ENCODE data around the gene C15orf62. TPM values are rescaled to one million over a fixed set of nuclear protein-coding genes. Genes with fewer than 3 reads are reported as not detected.

The C15orf62 gene
- polyA plus RNA-seq, 4 donors = 0.88 to 5.1 (median 0.89) TPM; not detected in 1

- Histone ChIP-seq H3K9me3 (ENCODE audit: control insufficient read depth in 2 of 2, insufficient read depth in 1 of 2, low read depth in 1 of 2, low read length in 1 of 2) (no peaks in the 10 kb centered on the region), H3K27ac (ENCODE audit: low read depth in 1 of 3, low read length in 2 of 3) (peak overlapping the region; percentile 84 to 99 (median 93)), H3K27me3 (ENCODE audit: control insufficient read depth in 3 of 3, insufficient read depth in 3 of 3, low read length in 3 of 3) (no peaks in the 10 kb centered on the region), H3K4me1 (ENCODE audit: control insufficient read depth in 3 of 3, insufficient read depth in 2 of 3, low read depth in 1 of 3, low read length in 2 of 3) (peaks cover 2 to 43% (median 3%) of the 10 kb centered on the region in 3 donors), H3K36me3 (ENCODE audit: control insufficient read depth in 3 of 3, insufficient read depth in 2 of 3, low read depth in 1 of 3, low read length in 3 of 3) (peaks cover 0 to 31% (median 4%) of the 10 kb centered on the region in 3 donors), H3K4me3 (ENCODE audit: low read depth in 1 of 3, low read length in 3 of 3) (peak overlapping the region; percentile 65 to 93 (median 70))
- DNase-seq = peak; percentile 84 to 93
- no peak for FAIRE-seq
- 27 to 30% (median 29%) methylated on average over 55 of the region's 55 CpGs for WGBS, 3 donors
These were observed 6.6 kb upstream of the C15orf62 start for GRCh38 chr15:40762919-40763800.

GRCh38 chr15:40763801-40764628, 5.8 kb upstream of the C15orf62 start, which contains the start of gene GCHFR:
Gene GCHFR, plus strand, starts transcription at chr15:40764068. Its CDS starts 113 bp downstream, at chr15:40764181.
- H3K27me3 ChIP-seq (ENCODE audit: control insufficient read depth in 3 of 3, insufficient read depth in 3 of 3, low read length in 3 of 3) = no peaks in the 10 kb centered on the region
- peak within 1 kb of the TSS; percentile 84 to 99 (median 93) for H3K27ac ChIP-seq (ENCODE audit: low read depth in 1 of 3, low read length in 2 of 3)
- peaks cover 0 to 40% (median 4%) of the 10 kb centered on the region in 3 donors for H3K36me3 ChIP-seq (ENCODE audit: control insufficient read depth in 3 of 3, insufficient read depth in 2 of 3, low read depth in 1 of 3, low read length in 3 of 3)
- no peaks in the 10 kb centered on the region for H3K9me3 ChIP-seq (ENCODE audit: control insufficient read depth in 2 of 2, insufficient read depth in 1 of 2, low read depth in 1 of 2, low read length in 1 of 2)
- peak; percentile 86 to 96 for DNase-seq
- H3K4me1 ChIP-seq (ENCODE audit: control insufficient read depth in 3 of 3, insufficient read depth in 2 of 3, low read depth in 1 of 3, low read length in 2 of 3) = peaks cover 2 to 51% (median 3%) of the 10 kb centered on the region in 3 donors
- WGBS, 3 donors = 0 to 1% (median 0%) methylated on average over 48 to 75 of the region's 75 CpGs
- peak within 1 kb of the TSS; percentile 65 to 93 (median 70) for H3K4me3 ChIP-seq (ENCODE audit: low read depth in 1 of 3, low read length in 3 of 3)
- FAIRE-seq = no peak

- peaks cover 2 to 57% (median 3%) of the 10 kb centered on the region in 3 donors for H3K4me1 ChIP-seq (ENCODE audit: control insufficient read depth in 3 of 3, insufficient read depth in 2 of 3, low read depth in 1 of 3, low read length in 2 of 3)
- DNase-seq (peak in 1 of 2 donors; percentile 63), FAIRE-seq (no peak)
- peak overlapping the region in 2 of 3 donors; percentile 70 to 93 for H3K4me3 ChIP-seq (ENCODE audit: low read depth in 1 of 3, low read length in 3 of 3)
- no peaks in the 10 kb centered on the region for H3K9me3 ChIP-seq (ENCODE audit: control insufficient read depth in 2 of 2, insufficient read depth in 1 of 2, low read depth in 1 of 2, low read length in 1 of 2)
- 10 to 30% (median 20%) methylated on average over 8 of the region's 8 CpGs for WGBS, 3 donors
- peak overlapping the region; percentile 84 to 99 (median 93) for H3K27ac ChIP-seq (ENCODE audit: low read depth in 1 of 3, low read length in 2 of 3)
- H3K27me3 ChIP-seq (ENCODE audit: control insufficient read depth in 3 of 3, insufficient read depth in 3 of 3, low read length in 3 of 3) = no peaks in the 10 kb centered on the region
- H3K36me3 ChIP-seq (ENCODE audit: control insufficient read depth in 3 of 3, insufficient read depth in 2 of 3, low read depth in 1 of 3, low read length in 3 of 3) = peaks cover 0 to 42% (median 4%) of the 10 kb centered on the region in 3 donors
These were observed 5.1 kb upstream of the C15orf62 start for GRCh38 chr15:40764629-40765103.

- Histone ChIP-seq H3K4me3 (ENCODE audit: low read depth in 1 of 3, low read length in 3 of 3) (no peak overlapping the region), H3K27ac (ENCODE audit: low read depth in 1 of 3, low read length in 2 of 3) (peak overlapping the region in 1 of 3 donors; percentile 99), H3K4me1 (ENCODE audit: control insufficient read depth in 3 of 3, insufficient read depth in 2 of 3, low read depth in 1 of 3, low read length in 2 of 3) (peaks cover 2 to 74% (median 3%) of the 10 kb centered on the region in 3 donors), H3K9me3 (ENCODE audit: control insufficient read depth in 2 of 2, insufficient read depth in 1 of 2, low read depth in 1 of 2, low read length in 1 of 2) (no peaks in the 10 kb centered on the region), H3K36me3 (ENCODE audit: control insufficient read depth in 3 of 3, insufficient read depth in 2 of 3, low read depth in 1 of 3, low read length in 3 of 3) (peaks cover 0 to 52% (median 4%) of the 10 kb centered on the region in 3 donors), H3K27me3 (ENCODE audit: control insufficient read depth in 3 of 3, insufficient read depth in 3 of 3, low read length in 3 of 3) (no peaks in the 10 kb centered on the region)
- WGBS, 3 donors = 81 to 90% (median 85%) methylated on average over 7 of the region's 7 CpGs
- FAIRE-seq = no peak
- DNase-seq = no peak
These were observed 3.5 kb upstream of the C15orf62 start for GRCh38 chr15:40766194-40766815.

GRCh38 chr15:40766906-40767837, 2.6 kb upstream of the C15orf62 start:
- DNase-seq = no peak
- Histone ChIP-seq H3K27me3 (ENCODE audit: control insufficient read depth in 3 of 3, insufficient read depth in 3 of 3, low read length in 3 of 3) (no peaks in the 10 kb centered on the region), H3K9me3 (ENCODE audit: control insufficient read depth in 2 of 2, insufficient read depth in 1 of 2, low read depth in 1 of 2, low read length in 1 of 2) (no peaks in the 10 kb centered on the region), H3K27ac (ENCODE audit: low read depth in 1 of 3, low read length in 2 of 3) (peak overlapping the region in 1 of 3 donors; percentile 8), H3K36me3 (ENCODE audit: control insufficient read depth in 3 of 3, insufficient read depth in 2 of 3, low read depth in 1 of 3, low read length in 3 of 3) (peaks cover 0 to 61% (median 4%) of the 10 kb centered on the region in 3 donors), H3K4me1 (ENCODE audit: control insufficient read depth in 3 of 3, insufficient read depth in 2 of 3, low read depth in 1 of 3, low read length in 2 of 3) (peaks cover 2 to 77% (median 3%) of the 10 kb centered on the region in 3 donors), H3K4me3 (ENCODE audit: low read depth in 1 of 3, low read length in 3 of 3) (no peak overlapping the region)
- no peak for FAIRE-seq
- WGBS, 3 donors = 88 to 90% (median 88%) methylated on average over 32 of the region's 32 CpGs

- Histone ChIP-seq H3K4me1 (ENCODE audit: control insufficient read depth in 3 of 3, insufficient read depth in 2 of 3, low read depth in 1 of 3, low read length in 2 of 3) (peaks cover 2 to 69% (median 2%) of the 10 kb centered on the region in 3 donors), H3K9me3 (ENCODE audit: control insufficient read depth in 2 of 2, insufficient read depth in 1 of 2, low read depth in 1 of 2, low read length in 1 of 2) (no peaks in the 10 kb centered on the region), H3K36me3 (ENCODE audit: control insufficient read depth in 3 of 3, insufficient read depth in 2 of 3, low read depth in 1 of 3, low read length in 3 of 3) (peaks cover 0 to 68% (median 4%) of the 10 kb centered on the region in 3 donors), H3K27ac (ENCODE audit: low read depth in 1 of 3, low read length in 2 of 3) (peak overlapping the region; percentile 13 to 91 (median 91)), H3K4me3 (ENCODE audit: low read depth in 1 of 3, low read length in 3 of 3) (no peak overlapping the region), H3K27me3 (ENCODE audit: control insufficient read depth in 3 of 3, insufficient read depth in 3 of 3, low read length in 3 of 3) (no peaks in the 10 kb centered on the region)
- 63 to 78% (median 67%) methylated on average over 28 to 29 of the region's 29 CpGs for WGBS, 3 donors
- FAIRE-seq (no peak), DNase-seq (no peak)
These were observed 1.8 kb upstream of the C15orf62 start for GRCh38 chr15:40767838-40768500.
